GM23248 (cell line): ENCODE results near the gene ELK1.

ENCODE experiments used
- EZH2 ChIP-seq: fragments of 200-600 bp; sonication (generic); IDR thresholded peaks from 2 replicates; pipeline ENCODE4 v1.6.1; 2018; ENCODE audit warnings: antibody characterized with exemption, mild to moderate bottlenecking; ENCODE audit not compliant: insufficient read depth, poor library complexity, severe bottlenecking
- EZH2phosphoT487 ChIP-seq: fragments of 200-600 bp; sonication (generic); IDR thresholded peaks from 2 replicates; pipeline ENCODE4 v1.6.1; 2018; ENCODE audit warnings: antibody characterized with exemption, moderate library complexity, mild to moderate bottlenecking, low read depth; ENCODE audit not compliant: insufficient read depth

DNA sequence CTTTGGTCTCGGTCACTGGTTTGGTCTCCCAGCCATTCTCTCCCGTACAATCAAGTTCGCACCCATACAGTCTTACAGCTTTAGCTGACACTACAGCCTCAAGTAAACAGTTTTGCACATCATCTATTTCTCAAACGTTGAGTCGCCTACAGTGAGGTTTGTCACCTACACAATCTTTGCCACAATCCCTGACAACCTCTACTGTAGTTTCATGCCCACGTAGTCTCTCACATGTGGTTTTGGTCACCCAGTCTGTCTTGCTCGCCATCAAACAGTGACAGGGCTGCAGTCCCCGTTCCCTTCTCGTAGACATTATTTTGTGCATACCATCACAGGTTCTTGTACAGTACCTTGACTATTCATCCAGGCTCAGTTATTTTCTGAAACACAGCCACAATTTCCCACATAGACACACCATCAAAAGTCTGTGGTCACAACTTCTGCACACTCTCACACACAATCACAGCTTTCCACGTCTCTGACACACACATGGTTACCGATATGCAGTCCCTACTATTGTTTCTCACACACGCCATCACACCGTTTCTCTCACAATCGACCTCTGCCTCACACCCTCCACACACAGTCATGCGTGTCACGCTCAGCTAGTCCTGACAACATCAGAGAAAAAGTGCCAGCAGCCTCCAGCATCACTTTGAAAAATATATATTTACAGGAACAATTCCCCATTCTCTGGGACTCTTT, 15.3 kb downstream of the ELK1 start:
- no peak for TF ChIP-seq EZH2phosphoT487
- TF ChIP-seq EZH2, result no peak
